AG04449 (cell line): Measurements from ENCODE around the gene GDF7.

Experiments used
- CTCF ChIA-PET: fragments of 350-600 bp; formaldehyde crosslinking; extraction: SDS; loops from one replicate; lab custom pipeline; 2021; ENCODE audit warnings: antibody characterized with exemption; lab: Yijun Ruan, JAX
- POLR2A ChIA-PET: fragments of 400-600, 350-600 bp; formaldehyde crosslinking; extraction: SDS; loops from one replicate; lab custom pipeline; 2020; ENCODE audit warnings: antibody characterized with exemption, inconsistent platforms; lab: Yijun Ruan, JAX
- DNase-seq: peaks from one replicate; pipeline ENCODE4 v3.0.0-alpha.2; 2010; ENCODE audit warnings: low read depth, low spot score
- H3K4me3 ChIP-seq: 2 replicates; pipeline ENCODE4 v1.5.1; 2011; ENCODE audit warnings: low read depth, mild to moderate bottlenecking, control low read depth, low read length
- TF ChIP-seq, protein P1 (sequence below): IDR thresholded peaks from one replicate; pipeline ENCODE4 v1.5.1; 2011; ENCODE audit warnings: mild to moderate bottlenecking, moderate library complexity, low read length, control low read depth, inconsistent platforms; ENCODE audit not compliant: insufficient read depth; ENCODE audit errors: missing control alignments

GDF7 gene

GRCh38 chr2:20648206-20648605 is 18.7 kb upstream of the GDF7 start:
- DNase-seq, result no peak
- ChIA-PET POLR2A (interaction anchor here (4.1 kb wide), 1 partner anchor 201 kb away, joined by 35 read pairs; the partner anchor contains the start of gene RHOB), CTCF (interaction anchor here (0.8 to 8.5 kb wide), 12 partner anchors 10 to 270 kb away, joined by 3 to 148 read pairs (median 4); partner anchors contain the start of gene RHOB)
- H3K4me3 ChIP-seq, result no peak overlapping the region
- TF ChIP-seq, protein P1, sequence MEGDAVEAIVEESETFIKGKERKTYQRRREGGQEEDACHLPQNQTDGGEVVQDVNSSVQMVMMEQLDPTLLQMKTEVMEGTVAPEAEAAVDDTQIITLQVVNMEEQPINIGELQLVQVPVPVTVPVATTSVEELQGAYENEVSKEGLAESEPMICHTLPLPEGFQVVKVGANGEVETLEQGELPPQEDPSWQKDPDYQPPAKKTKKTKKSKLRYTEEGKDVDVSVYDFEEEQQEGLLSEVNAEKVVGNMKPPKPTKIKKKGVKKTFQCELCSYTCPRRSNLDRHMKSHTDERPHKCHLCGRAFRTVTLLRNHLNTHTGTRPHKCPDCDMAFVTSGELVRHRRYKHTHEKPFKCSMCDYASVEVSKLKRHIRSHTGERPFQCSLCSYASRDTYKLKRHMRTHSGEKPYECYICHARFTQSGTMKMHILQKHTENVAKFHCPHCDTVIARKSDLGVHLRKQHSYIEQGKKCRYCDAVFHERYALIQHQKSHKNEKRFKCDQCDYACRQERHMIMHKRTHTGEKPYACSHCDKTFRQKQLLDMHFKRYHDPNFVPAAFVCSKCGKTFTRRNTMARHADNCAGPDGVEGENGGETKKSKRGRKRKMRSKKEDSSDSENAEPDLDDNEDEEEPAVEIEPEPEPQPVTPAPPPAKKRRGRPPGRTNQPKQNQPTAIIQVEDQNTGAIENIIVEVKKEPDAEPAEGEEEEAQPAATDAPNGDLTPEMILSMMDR, result no peak

DNA sequence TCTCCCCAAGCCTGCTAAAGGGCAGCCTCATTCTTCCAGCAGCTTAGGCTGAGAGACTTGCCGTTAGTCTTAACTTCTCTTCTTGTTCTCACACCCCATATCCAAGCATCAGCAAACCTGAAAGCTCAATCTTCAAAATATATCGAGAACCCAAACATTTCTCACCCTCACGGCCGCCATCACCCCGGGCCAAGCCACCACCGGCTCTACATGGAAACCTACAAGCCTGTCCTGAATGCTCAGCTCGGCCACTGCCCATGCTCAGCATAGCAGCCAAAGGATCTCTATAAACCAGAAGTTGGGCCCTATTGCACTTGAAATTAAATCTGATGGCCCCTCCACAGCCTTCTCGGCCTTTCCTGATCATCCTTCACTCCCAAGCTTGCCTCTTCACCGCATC is 18.1 kb upstream of the GDF7 start:
- DNase-seq, result no peak
- no peak overlapping the region for H3K4me3 ChIP-seq
- POLR2A ChIA-PET, result interaction anchor here (4.1 kb wide), 1 partner anchor 201 kb away, joined by 35 read pairs; the partner anchor contains the start of gene RHOB
- CTCF ChIA-PET, result interaction anchor here (0.6 to 8.5 kb wide), 15 partner anchors 10 to 322 kb away, joined by 3 to 148 read pairs (median 5); partner anchors contain the start of gene RHOB
- TF ChIP-seq, protein P1, result no peak

GRCh38 chr2:20649576-20649975 is 17.4 kb upstream of the GDF7 start:
- TF ChIP-seq, protein P1, result no peak
- ChIA-PET POLR2A (interaction anchor here (1.1 to 4.1 kb wide), 2 partner anchors 199 to 202 kb away, joined by 4 to 35 read pairs; partner anchors contain the start of gene RHOB), CTCF (interaction anchor here (0.6 to 8.5 kb wide), 14 partner anchors 11 to 323 kb away, joined by 3 to 148 read pairs (median 12); partner anchors contain the start of gene RHOB)
- H3K4me3 ChIP-seq, result peak overlapping the region; percentile 91; the same call in 1 of the 2 replicates
- DNase-seq, result no peak

GRCh38 chr2:20649976-20650375 is 17.0 kb upstream of the GDF7 start:
- no peak for DNase-seq
- ChIA-PET CTCF (interaction anchor here (0.8 to 8.5 kb wide), 26 partner anchors 7 to 315 kb away, joined by 3 to 148 read pairs (median 10); partner anchors contain the start of gene RHOB), POLR2A (interaction anchor here (1.1 to 4.1 kb wide), 2 partner anchors 200 to 202 kb away, joined by 4 to 35 read pairs; partner anchors contain the start of gene RHOB)
- TF ChIP-seq, protein P1, result no peak
- peak overlapping the region; percentile 91 for H3K4me3 ChIP-seq

DNA sequence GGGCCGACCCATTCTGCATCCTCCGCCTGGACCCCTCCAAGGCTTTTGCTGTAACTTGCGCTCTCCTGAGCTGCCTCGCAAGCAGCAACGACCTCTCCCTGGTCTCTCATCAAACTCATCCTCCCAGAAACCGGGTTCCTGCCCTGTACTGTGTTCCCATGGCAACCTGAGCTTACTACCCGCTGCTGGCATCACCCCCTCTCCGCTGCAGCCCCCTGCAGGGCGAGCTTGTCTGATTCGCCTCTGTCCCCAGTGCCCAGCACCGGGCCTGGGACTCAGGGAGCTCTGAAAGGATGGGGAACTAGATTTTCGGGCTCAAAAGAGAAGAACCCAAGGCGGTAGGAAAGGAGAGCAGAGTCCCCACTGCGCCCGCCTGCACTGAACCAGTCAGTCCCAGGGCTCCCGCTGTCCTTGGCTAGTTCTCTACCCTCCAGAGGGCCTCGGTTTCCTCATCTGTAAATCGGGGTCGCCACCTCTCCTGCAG is 16.5 kb upstream of the GDF7 start:
- ChIA-PET POLR2A (interaction anchor here (1.1 to 4.1 kb wide), 2 partner anchors 200 to 203 kb away, joined by 4 to 35 read pairs; partner anchors contain the start of gene RHOB), CTCF (interaction anchor here (0.8 to 8.5 kb wide), 34 partner anchors 8 to 314 kb away, joined by 3 to 148 read pairs (median 6); partner anchors contain the start of gene RHOB)
- TF ChIP-seq, protein P1, result no peak
- no peak for DNase-seq
- H3K4me3 ChIP-seq, result peak overlapping the region; percentile 91
